H1 (cell line): Measurements from ENCODE around the gene THOC6. TPM values are rescaled to one million over a fixed set of nuclear protein-coding genes. Genes with fewer than 3 reads are reported as not detected.

Experiments
- CTCF ChIA-PET: fragments of 300-600 bp; sonication (Branson Sonifier 250); formaldehyde crosslinking; loops from one replicate; lab custom pipeline; 2021; ENCODE audit not compliant: partially characterized antibody; lab: Charles Lee
- POLR2A ChIA-PET: fragments of 300-600 bp; sonication (Branson Sonifier 250); formaldehyde crosslinking; loops from one replicate; lab custom pipeline; 2021; ENCODE audit warnings: inconsistent platforms; ENCODE audit not compliant: partially characterized antibody; lab: Charles Lee
- DNase-seq, 2 experiments: peaks; one replicate each; pipeline versions ENCODE4 v3.0.0 to v3.0.0-alpha.2; 2010 to 2022; ENCODE audit warnings: low spot score in 2 of 2, low read depth in 1 of 2, mixed read lengths in 1 of 2
- FAIRE-seq: peaks from 2 replicates; lab custom pipeline; 2011; peaks lifted over from hg19 to GRCh38; lab: Jason Lieb, UNC
- H2AFZ ChIP-seq: 2 replicates; pipeline ENCODE4 v1.8.1; 2012; ENCODE audit warnings: low read length, inconsistent platforms
- H2AK5ac ChIP-seq: 2 replicates; pipeline ENCODE4 v1.6.1; 2013; ENCODE audit warnings: low read depth, low read length
- H2BK120ac ChIP-seq: replicated peaks from 2 replicates; pipeline ENCODE3; 2013; ENCODE audit warnings: low read depth, low read length, inconsistent platforms
- H2BK12ac ChIP-seq: 2 replicates; pipeline ENCODE4 v1.6.1; 2013; ENCODE audit warnings: low read depth, low read length
- H2BK15ac ChIP-seq: 2 replicates; pipeline ENCODE4 v1.6.1; 2013; ENCODE audit warnings: low read length
- H2BK20ac ChIP-seq: 2 replicates; pipeline ENCODE4 v1.6.1; 2013; ENCODE audit warnings: low read length
- H2BK5ac ChIP-seq: 2 replicates; pipeline ENCODE4 v1.6.1; 2013; ENCODE audit warnings: low read depth, low read length
- H3K14ac ChIP-seq: 2 replicates; pipeline ENCODE4 v1.6.1; 2013; ENCODE audit warnings: inconsistent platforms; ENCODE audit not compliant: insufficient read length
- H3K18ac ChIP-seq: 2 replicates; pipeline ENCODE4 v1.6.1; 2013; ENCODE audit warnings: low read length; ENCODE audit errors: extremely low read depth
- H3K23ac ChIP-seq: 2 replicates; pipeline ENCODE4 v1.6.1; 2013; ENCODE audit warnings: inconsistent platforms; ENCODE audit not compliant: insufficient read length
- H3K23me2 ChIP-seq: 2 replicates; pipeline ENCODE4 v1.6.1; 2013; ENCODE audit warnings: low read depth, low read length
- H3K27ac ChIP-seq: 2 replicates; pipeline ENCODE4 v1.6.1; 2011; ENCODE audit warnings: low read depth, low read length, inconsistent platforms
- H3K27me3 ChIP-seq, 4 experiments: replicated peaks in 1 of 4; 1 replicate in 1 of 4; 2 replicates in 3 of 4; pipeline versions ENCODE4 v1.6.1 to v1.8.1; 2011 to 2013; ENCODE audit warnings: low read length in 3 of 4, mild to moderate bottlenecking in 3 of 4, inconsistent platforms in 2 of 4, mixed read lengths in 2 of 4, moderate library complexity in 1 of 4; ENCODE audit not compliant: control insufficient read depth in 3 of 4, insufficient read depth in 3 of 4; ENCODE audit errors: extremely low read depth in 1 of 4
- H3K36me3 ChIP-seq, 4 experiments: 2 replicates each; pipeline versions ENCODE4 v1.6.1 to v1.8.1; 2011 to 2013; ENCODE audit warnings: mild to moderate bottlenecking in 4 of 4, low read length in 3 of 4, moderate library complexity in 2 of 4, control low read depth in 1 of 4, inconsistent platforms in 1 of 4; ENCODE audit not compliant: insufficient read depth in 4 of 4, control insufficient read depth in 2 of 4
- H3K4ac ChIP-seq: replicated peaks from 2 replicates; pipeline ENCODE3; 2013; ENCODE audit warnings: low read length, low read depth, mixed read lengths, inconsistent platforms; ENCODE audit not compliant: insufficient read length
- H3K4me1 ChIP-seq, 4 experiments: replicated peaks in 1 of 4; 1 replicate in 1 of 4; 2 replicates in 3 of 4; pipeline versions ENCODE4 v1.6.1 to v1.8.1; 2011 to 2013; ENCODE audit warnings: low read length in 3 of 4, inconsistent platforms in 2 of 4, mixed read lengths in 1 of 4; ENCODE audit not compliant: insufficient read depth in 4 of 4, control insufficient read depth in 3 of 4
- H3K4me2 ChIP-seq, 2 experiments: 2 replicates each; pipeline versions ENCODE4 v1.6.1 to v1.8.1; 2011 to 2013; ENCODE audit warnings: low read depth in 2 of 2, low read length in 2 of 2, control low read depth in 1 of 2, inconsistent platforms in 1 of 2, mild to moderate bottlenecking in 1 of 2; ENCODE audit not compliant: insufficient read depth in 1 of 2
- H3K4me3 ChIP-seq, 4 experiments: fragments of 200-600, 300-600 bp in 1 of 4; sonication (generic), shearing (Covaris generic), sonication (Bioruptor Twin) in 1 of 4; 2 replicates each; pipeline versions ENCODE4 v1.5.1 to v1.8.1; 2011 to 2016; ENCODE audit warnings: low read length in 4 of 4, low read depth in 3 of 4, control low read depth in 2 of 4, inconsistent platforms in 2 of 4, mild to moderate bottlenecking in 2 of 4, mixed read lengths in 1 of 4, moderate library complexity in 1 of 4; ENCODE audit not compliant: insufficient read depth in 2 of 4; ENCODE audit errors: extremely low read depth in 1 of 4
- H3K56ac ChIP-seq: replicated peaks from 2 replicates; pipeline ENCODE3; 2013; ENCODE audit warnings: low read depth, mild to moderate bottlenecking, mixed read lengths, low read length, inconsistent platforms; ENCODE audit not compliant: insufficient read length
- H3K79me1 ChIP-seq: 2 replicates; pipeline ENCODE4 v1.6.1; 2013; ENCODE audit warnings: low read depth, low read length, control low read depth
- H3K79me2 ChIP-seq, 2 experiments: 2 replicates each; pipeline versions ENCODE4 v1.6.1 to v1.8.1; 2012 to 2013; ENCODE audit warnings: low read length in 2 of 2, mild to moderate bottlenecking in 2 of 2, inconsistent platforms in 1 of 2; ENCODE audit not compliant: insufficient read depth in 2 of 2, control insufficient read depth in 1 of 2
- H3K9ac ChIP-seq, 4 experiments: replicated peaks in 1 of 4; 1 replicate in 1 of 4; 2 replicates in 3 of 4; pipeline versions ENCODE4 v1.6.1 to v1.8.1; 2011 to 2013; ENCODE audit warnings: low read depth in 3 of 4, low read length in 3 of 4, control low read depth in 2 of 4, mild to moderate bottlenecking in 2 of 4, moderate library complexity in 2 of 4, inconsistent platforms in 1 of 4; ENCODE audit errors: extremely low read depth in 1 of 4
- H3K9me3 ChIP-seq, 2 experiments: 2 replicates each; pipeline versions ENCODE4 v1.6.1 to v1.8.1; 2012 to 2013; ENCODE audit warnings: mild to moderate bottlenecking in 2 of 2, moderate library complexity in 2 of 2, control low read depth in 1 of 2, inconsistent platforms in 1 of 2, low read depth in 1 of 2, low read length in 1 of 2, mixed read lengths in 1 of 2; ENCODE audit not compliant: insufficient read depth in 2 of 2
- H4K20me1 ChIP-seq, 2 experiments: replicated peaks in 1 of 2; 2 replicates each; pipeline versions ENCODE3 to v1.8.1; 2011 to 2013; ENCODE audit warnings: inconsistent platforms in 2 of 2, low read length in 2 of 2, mild to moderate bottlenecking in 1 of 2; ENCODE audit not compliant: insufficient read depth in 2 of 2, control insufficient read depth in 1 of 2
- H4K5ac ChIP-seq: 2 replicates; pipeline ENCODE4 v1.6.1; 2013; ENCODE audit warnings: low read length, low read depth, mixed read lengths, inconsistent platforms; ENCODE audit not compliant: insufficient read length
- H4K8ac ChIP-seq: 2 replicates; pipeline ENCODE4 v1.8.0; 2013; ENCODE audit warnings: mild to moderate bottlenecking, moderate library complexity, low read length, inconsistent platforms; ENCODE audit not compliant: insufficient read depth; ENCODE audit errors: extremely low read depth
- H4K91ac ChIP-seq: replicated peaks from 2 replicates; pipeline ENCODE3; 2013; ENCODE audit warnings: low read length, mixed read lengths, inconsistent platforms; ENCODE audit not compliant: insufficient read length
- CTCF ChIP-seq, 3 experiments: IDR thresholded peaks; 1 replicate in 2 of 3; 2 replicates in 1 of 3; pipeline versions ENCODE4 v1.5.1 to v1.6.1; 2011; ENCODE audit warnings: low read length in 3 of 3, mild to moderate bottlenecking in 3 of 3, inconsistent platforms in 2 of 3, low read depth in 1 of 3, moderate library complexity in 1 of 3; ENCODE audit not compliant: insufficient read depth in 1 of 3; ENCODE audit errors: control extremely low read depth in 1 of 3
- WGBS, 2 experiments: shearing (Covaris generic) in 1 of 2; methylation state at CpG; one replicate each; pipeline versions ENCODE4 v1.1.6 to v1.1.7; 2013 to 2015; ENCODE audit warnings: low lambda C conversion rate in 2 of 2, mixed read lengths in 2 of 2, inconsistent platforms in 1 of 2, low coverage in 1 of 2, missing lambda C conversion rate in 1 of 2; ENCODE audit not compliant: insufficient replicate concordance in 2 of 2, insufficient coverage in 1 of 2, insufficient read length in 1 of 2; ENCODE audit errors: extremely low coverage in 1 of 2, missing lambda C conversion rate in 1 of 2; 5-methylcytosine and 5-hydroxymethylcytosine counted together
- polyA plus RNA-seq, 7 experiments: library from polyadenylated mRNA; depleted of rRNA in 3 of 7; stranded (reverse) in 5 of 7; unstranded in 2 of 7; fragments of >200 nt in 5 of 7; fragments of 200-250 nt in 2 of 7; gene quantifications; 1 replicate in 5 of 7; 2 replicates in 1 of 7; 4 replicates in 1 of 7; pipeline versions ENCODE4 v1.2.1 to v1.2.3, GENCODE V29; 2011 to 2013; ENCODE audit warnings: missing spikeins in 2 of 7, mixed read lengths in 2 of 7
- total RNA-seq: library from RNA; stranded (reverse); fragmentation: NEBNext Ultra II Directional; extraction: Animal tissue kit (Norgen Biotek cat#: 25700); gene quantifications from 2 replicates; pipeline ENCODE4 v1.2.1, GENCODE V29; 2021

Gene THOC6
- total and polyA plus RNA-seq, 2 of the 8 experiments (the other 6 are each of a cell fraction or from before 2014, with no cell fraction given), result 78.5 to 111 TPM

GRCh38 chr16:2983706-2984136 is 40.1 kb upstream of the THOC6 start:
- peak overlapping the region in 1 of 2 experiments; percentile 46; a peak in 3 of 4 replicates for H3K4me2 ChIP-seq
- H4K91ac ChIP-seq, result no peak overlapping the region
- peaks cover 4% of the 10 kb centered on the region; the same call in 1 of the 2 replicates for H3K79me1 ChIP-seq
- CTCF ChIA-PET, result interaction anchor here (0.6 to 2.5 kb wide), 21 partner anchors 9 to 120 kb away, joined by 3 to 15 read pairs (median 5); partner anchors contain the start of gene TNFRSF12A
- H3K9ac ChIP-seq, result no peak overlapping the region
- H4K8ac ChIP-seq, result 0 out of 2 replicates have a peak overlapping the region, but pooled peaks have one; percentile 54
- H3K36me3 ChIP-seq, result no peaks in the 10 kb centered on the region
- peaks cover 0 to 7% of the 10 kb centered on the region in 2 experiments for H4K20me1 ChIP-seq
- no peak overlapping the region for H3K4ac ChIP-seq
- no peak overlapping the region for H2BK120ac ChIP-seq
- no peak overlapping the region for H3K14ac ChIP-seq
- H2BK12ac ChIP-seq, result no peak overlapping the region
- 19% methylated on average over 42 of the region's 42 CpGs; no CpG with 5 or more reads in 1 of the 2 experiments for WGBS, 2 experiments
- DNase-seq (peak in 1 of 2 experiments; percentile 95), FAIRE-seq (no peak)
- no peaks in the 10 kb centered on the region for H3K9me3 ChIP-seq
- H3K27me3 ChIP-seq, result no peaks in the 10 kb centered on the region; a peak in 1 of 7 replicates
- peaks cover 0 to 8% of the 10 kb centered on the region in 2 experiments; a peak in 2 of 4 replicates for H3K79me2 ChIP-seq
- no peak overlapping the region for H3K56ac ChIP-seq
- H3K4me3 ChIP-seq, result peak overlapping the region in 1 of 4 experiments; percentile 27; a peak in 1 of 8 replicates
- no peak overlapping the region for H3K23ac ChIP-seq
- H3K27ac ChIP-seq, result no peak overlapping the region
- POLR2A ChIA-PET, result interaction anchor here (0.7 to 25.4 kb wide), 9 partner anchors 8 to 756 kb away, joined by 3 to 455 read pairs (median 13); partner anchors contain the start of genes CLDN6, HCFC1R1, KREMEN2 and PAQR4
- no peak overlapping the region for H2BK5ac ChIP-seq
- no peak overlapping the region for H2AFZ ChIP-seq
- peaks cover 3 to 27% (median 15%) of the 10 kb centered on the region in 4 experiments for H3K4me1 ChIP-seq
- H2BK15ac ChIP-seq, result no peak overlapping the region
- H2AK5ac ChIP-seq, result no peak overlapping the region
- no peak overlapping the region; the same call in 1 of the 2 replicates for H3K18ac ChIP-seq
- no peak overlapping the region for H2BK20ac ChIP-seq
- H4K5ac ChIP-seq, result no peak overlapping the region
- H3K23me2 ChIP-seq, result peaks cover 12% of the 10 kb centered on the region; the same call in 1 of the 2 replicates
- TF ChIP-seq CTCF (IDR thresholded peaks at IDR 0.05; ENCODE audit: control extremely low read depth in 1 of 3, insufficient read depth in 1 of 3, low read depth in 1 of 3, low read length in 3 of 3), result peak; percentile 83 to 87 (median 84)
